LNCaP clone FGC (cell line): Measurements from ENCODE around the gene GUCY1B1.

Experiments used
- DNase-seq: peaks from one replicate; pipeline ENCODE4 v3.0.0-alpha.2; 2011; ENCODE audit warnings: low read depth
- H3K4me3 ChIP-seq: 2 replicates; pipeline ENCODE4 v1.5.1; 2011; ENCODE audit warnings: mild to moderate bottlenecking, low read depth, low read length, control low read depth
- TF ChIP-seq, protein P1 (sequence below): IDR thresholded peaks from 2 replicates; pipeline ENCODE4 v1.5.1; 2012; ENCODE audit warnings: mild to moderate bottlenecking; ENCODE audit not compliant: control insufficient read depth, insufficient read depth; ENCODE audit errors: extremely low read depth

The GUCY1B1 gene

DNA sequence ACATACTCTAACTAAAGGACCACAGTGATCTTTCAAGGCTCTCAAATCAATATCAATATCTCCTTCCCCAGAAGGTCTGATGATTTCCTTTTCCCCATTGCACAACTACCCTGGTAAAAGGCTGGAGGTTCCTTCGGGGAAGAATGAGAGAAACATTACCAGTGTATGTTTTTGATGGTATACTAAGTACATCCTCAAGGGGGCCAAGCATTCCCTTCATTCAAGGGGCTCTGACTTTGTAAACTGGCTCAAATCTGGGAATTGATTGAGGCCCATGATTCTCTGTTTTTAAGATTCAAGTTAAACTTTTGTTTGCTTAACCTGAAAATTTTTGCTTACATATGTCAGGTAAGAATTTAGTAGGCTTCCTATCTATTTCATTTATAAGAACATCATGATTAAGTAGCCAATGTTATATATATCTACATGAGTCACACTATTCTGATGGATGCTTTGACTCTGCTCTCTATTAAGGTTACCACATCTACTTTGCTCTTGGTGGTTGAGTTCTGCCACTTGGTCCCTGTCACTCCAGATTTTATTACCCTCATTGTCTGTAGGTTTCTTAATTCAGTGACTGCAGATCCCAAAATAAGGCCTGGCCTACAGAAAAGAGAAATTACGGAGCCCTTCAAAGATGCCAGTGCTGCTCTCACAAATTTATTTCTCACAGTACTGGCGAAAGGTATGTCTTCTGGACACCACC, 16.4 kb upstream of the GUCY1B1 start:
- H3K4me3 ChIP-seq, result no peak overlapping the region
- TF ChIP-seq, protein P1, sequence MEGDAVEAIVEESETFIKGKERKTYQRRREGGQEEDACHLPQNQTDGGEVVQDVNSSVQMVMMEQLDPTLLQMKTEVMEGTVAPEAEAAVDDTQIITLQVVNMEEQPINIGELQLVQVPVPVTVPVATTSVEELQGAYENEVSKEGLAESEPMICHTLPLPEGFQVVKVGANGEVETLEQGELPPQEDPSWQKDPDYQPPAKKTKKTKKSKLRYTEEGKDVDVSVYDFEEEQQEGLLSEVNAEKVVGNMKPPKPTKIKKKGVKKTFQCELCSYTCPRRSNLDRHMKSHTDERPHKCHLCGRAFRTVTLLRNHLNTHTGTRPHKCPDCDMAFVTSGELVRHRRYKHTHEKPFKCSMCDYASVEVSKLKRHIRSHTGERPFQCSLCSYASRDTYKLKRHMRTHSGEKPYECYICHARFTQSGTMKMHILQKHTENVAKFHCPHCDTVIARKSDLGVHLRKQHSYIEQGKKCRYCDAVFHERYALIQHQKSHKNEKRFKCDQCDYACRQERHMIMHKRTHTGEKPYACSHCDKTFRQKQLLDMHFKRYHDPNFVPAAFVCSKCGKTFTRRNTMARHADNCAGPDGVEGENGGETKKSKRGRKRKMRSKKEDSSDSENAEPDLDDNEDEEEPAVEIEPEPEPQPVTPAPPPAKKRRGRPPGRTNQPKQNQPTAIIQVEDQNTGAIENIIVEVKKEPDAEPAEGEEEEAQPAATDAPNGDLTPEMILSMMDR, result no peak
- DNase-seq, result no peak

DNA sequence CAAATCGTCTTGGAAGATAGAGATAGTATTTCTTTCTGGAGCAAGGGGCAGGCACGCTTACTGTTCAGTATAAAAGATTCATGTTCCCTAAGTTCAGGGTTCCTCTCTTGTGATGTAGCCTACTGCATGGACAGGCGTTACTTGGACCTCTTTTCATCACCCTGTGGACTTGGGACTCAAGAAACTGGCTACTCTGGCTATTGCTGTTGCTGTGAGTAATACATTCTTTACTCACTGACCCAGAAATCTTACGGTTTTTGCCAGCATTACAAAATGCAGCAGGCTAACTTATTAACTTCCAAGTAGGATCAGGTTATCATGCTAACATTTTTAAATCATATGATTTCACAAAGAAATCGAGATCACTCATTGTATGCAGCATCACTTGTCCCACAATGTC, 12.8 kb upstream of the GUCY1B1 start:
- TF ChIP-seq, protein P1, result no peak
- DNase-seq, result no peak
- H3K4me3 ChIP-seq, result no peak overlapping the region

DNA sequence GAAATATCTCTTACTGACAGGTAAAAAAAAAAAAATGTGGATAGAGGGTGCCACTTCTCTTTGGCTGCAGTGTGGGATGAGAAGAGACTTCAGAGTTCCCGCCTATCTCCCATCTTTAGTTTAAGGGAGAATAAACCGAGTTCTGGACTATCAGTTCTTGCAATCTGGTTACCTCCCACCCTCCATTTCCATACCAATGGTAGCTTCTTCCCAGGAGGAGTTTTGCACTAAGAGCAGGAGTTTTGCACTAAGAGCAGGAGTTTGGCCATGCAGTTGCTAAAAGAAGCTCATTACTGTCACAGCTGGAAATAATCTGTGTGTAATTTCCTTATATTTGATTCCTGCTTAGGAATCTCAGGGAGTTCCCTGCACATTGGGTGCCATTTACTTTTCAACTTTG, 10.8 kb upstream of the GUCY1B1 start:
- no peak overlapping the region for H3K4me3 ChIP-seq
- TF ChIP-seq, protein P1, result no peak
- no peak for DNase-seq

DNA sequence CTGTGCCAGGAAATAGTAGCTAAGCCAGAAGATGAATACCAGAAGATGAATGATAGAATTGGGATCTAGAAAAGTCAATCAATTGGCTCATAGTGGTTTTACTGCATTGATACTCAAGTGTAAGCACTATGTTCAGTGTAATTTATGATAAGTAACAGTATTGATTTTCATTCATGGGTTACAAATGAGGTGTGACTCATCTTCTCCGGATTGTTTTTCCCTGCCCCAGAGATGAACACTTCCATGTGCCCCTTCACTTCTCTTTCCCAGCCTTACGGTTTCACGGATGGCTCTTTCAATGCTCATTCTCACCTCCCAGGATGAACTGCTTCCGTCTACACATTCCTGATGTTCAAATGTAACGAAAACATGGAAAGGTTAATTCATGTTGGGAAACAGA, 9.8 kb upstream of the GUCY1B1 start:
- TF ChIP-seq, protein P1, result no peak
- H3K4me3 ChIP-seq, result no peak overlapping the region

DNA sequence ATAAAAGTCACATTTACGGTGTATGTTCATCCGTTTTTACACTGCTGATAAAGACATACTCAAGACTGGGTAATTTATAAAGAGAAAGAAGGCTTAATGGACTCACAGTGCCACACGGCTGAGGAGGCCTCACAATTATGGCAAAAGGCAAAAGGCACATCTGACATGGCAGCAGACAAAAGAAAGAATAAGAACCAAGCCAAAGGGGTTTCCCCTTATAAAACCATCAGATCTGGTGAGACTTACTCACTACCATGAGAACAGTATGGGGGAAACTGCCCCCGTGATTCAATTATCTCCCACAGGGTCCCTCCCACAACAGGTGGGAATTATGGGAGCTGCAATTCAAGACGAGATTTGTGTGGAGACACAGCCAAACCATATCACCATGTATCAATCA, 7.3 kb upstream of the GUCY1B1 start:
- H3K4me3 ChIP-seq, result no peak overlapping the region
- no peak for DNase-seq
- TF ChIP-seq, protein P1, result no peak

More for the DNA sequence above, 9.8 kb upstream of the GUCY1B1 start:
- no peak for DNase-seq

DNA sequence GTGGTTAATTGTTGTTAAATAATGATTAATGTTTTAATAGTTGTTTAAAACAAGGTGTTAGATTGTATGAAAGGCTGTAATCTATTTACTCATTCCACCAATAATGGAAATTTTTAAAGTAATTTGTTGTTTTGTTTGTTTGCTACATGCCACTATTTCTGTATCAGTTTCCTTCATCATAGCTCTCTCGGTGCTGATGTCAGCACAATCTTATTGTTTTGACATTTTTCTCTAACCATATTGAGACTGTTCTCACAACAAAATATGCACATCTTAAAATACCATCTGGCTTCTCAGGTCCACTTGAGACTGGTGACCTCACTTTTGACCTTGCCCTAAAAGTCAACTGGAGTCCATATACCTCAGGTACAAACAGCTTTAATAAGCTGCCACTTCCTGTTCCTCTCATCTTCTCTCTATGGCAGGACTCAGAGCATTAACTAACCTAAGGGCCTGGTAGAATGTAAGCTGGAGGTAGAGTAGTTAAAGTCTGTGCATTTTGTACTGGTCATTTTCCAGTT, 1.0 kb upstream of the GUCY1B1 start:
- no peak overlapping the region for H3K4me3 ChIP-seq
- TF ChIP-seq, protein P1, result no peak
- no peak for DNase-seq
